A673 (cell line): ENCODE data around the gene RIN2.

Experiments used
- EZH2 ChIP-seq: fragments of 200-600 bp; sonication (generic); IDR thresholded peaks from 2 replicates; pipeline ENCODE4 v1.6.1; 2017; ENCODE audit warnings: borderline replicate concordance, low read depth, mild to moderate bottlenecking, mixed read lengths, antibody characterized with exemption, low read length; ENCODE audit not compliant: poor library complexity, severe bottlenecking
- TF ChIP-seq, protein P1 (sequence below): fragments of 300-800, 200-600 bp; sonication (generic); conservative IDR thresholded peaks from 2 replicates; pipeline ENCODE4 v1.5.1; 2017; ENCODE audit warnings: low read depth, mild to moderate bottlenecking, antibody characterized with exemption, low read length, moderate library complexity, mixed read lengths

DNA sequence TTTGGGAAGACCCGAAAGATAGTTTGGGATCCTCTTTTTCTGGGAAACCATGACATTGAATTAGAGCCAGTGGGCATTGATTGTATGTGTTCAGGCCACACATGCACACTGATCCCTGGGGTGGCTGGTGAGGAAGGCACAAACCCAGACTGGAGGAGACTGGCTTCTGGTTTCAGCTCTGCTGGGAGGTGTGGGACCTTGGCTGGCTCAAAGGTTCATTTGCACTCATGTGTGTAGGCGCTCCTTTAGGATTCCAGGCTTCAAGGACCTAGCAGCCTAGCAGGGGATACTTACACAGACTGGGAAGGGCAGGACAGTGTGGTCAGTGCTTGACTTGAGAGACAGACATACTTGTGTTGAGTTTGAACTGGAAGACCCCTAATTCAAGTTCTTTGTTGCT, 7.2 kb downstream of the RIN2 start:
- TF ChIP-seq, protein P1, sequence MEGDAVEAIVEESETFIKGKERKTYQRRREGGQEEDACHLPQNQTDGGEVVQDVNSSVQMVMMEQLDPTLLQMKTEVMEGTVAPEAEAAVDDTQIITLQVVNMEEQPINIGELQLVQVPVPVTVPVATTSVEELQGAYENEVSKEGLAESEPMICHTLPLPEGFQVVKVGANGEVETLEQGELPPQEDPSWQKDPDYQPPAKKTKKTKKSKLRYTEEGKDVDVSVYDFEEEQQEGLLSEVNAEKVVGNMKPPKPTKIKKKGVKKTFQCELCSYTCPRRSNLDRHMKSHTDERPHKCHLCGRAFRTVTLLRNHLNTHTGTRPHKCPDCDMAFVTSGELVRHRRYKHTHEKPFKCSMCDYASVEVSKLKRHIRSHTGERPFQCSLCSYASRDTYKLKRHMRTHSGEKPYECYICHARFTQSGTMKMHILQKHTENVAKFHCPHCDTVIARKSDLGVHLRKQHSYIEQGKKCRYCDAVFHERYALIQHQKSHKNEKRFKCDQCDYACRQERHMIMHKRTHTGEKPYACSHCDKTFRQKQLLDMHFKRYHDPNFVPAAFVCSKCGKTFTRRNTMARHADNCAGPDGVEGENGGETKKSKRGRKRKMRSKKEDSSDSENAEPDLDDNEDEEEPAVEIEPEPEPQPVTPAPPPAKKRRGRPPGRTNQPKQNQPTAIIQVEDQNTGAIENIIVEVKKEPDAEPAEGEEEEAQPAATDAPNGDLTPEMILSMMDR: no peak
- TF ChIP-seq EZH2: no peak
